GM18499 (cell line): ENCODE data around the gene SPATA4.
A peak's percentile ranks its signal among the peaks of the same experiment; 100 is the strongest.
"Not testable (repeated sequence)": the region's sequence is repeated elsewhere in the genome, so short reads cannot be mapped to it uniquely, and the experiment has no call there.

Source experiments
- ATAC-seq: cut with Tn5 transposase; IDR thresholded peaks from one replicate; pipeline ENCODE4 v1.9.1; 2021; ENCODE audit warnings: moderate number of reproducible peaks; ENCODE audit not compliant: insufficient read depth, unreplicated experiment

Gene SPATA4

GRCh38 chr4:176195184-176195978, at the start of gene SPATA4:
SPATA4 (minus strand) TSS chr4:176195585; CDS start chr4:176195562, 23 bp downstream.
- ATAC-seq, result peak; percentile 96

DNA sequence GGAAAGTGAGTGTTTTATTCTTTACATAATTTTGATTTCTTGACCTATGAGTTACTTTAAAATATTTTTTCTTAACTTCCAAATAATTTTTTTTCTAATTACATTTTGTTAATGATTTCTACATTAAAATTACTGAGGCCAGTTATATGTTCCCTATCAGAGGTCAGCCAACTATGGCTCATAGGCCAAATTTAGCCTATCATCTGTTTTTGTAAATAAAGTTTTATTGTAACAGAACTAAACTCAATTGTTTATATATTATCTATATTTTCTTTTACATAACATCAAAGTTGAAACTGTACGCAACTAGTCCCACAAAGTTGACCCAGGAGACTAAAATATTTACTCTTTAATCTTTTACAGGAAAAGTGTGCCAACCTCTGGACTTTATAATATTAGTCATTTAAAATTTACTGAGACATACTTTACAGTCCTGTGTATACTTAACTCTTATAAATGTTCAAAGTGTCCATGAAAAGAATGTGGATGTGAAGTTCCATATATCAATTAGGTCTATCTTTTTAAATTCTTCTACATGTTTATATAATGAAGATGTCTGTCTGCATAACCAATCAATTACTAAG, 47.5 kb upstream of the SPATA4 start:
- ATAC-seq, result no peak

- ATAC-seq, result no peak
Measured at GRCh38 chr4:176241703-176242102, 46.3 kb upstream of the SPATA4 start.

- no peak for ATAC-seq
Measured at GRCh38 chr4:176238826-176239225, 43.4 kb upstream of the SPATA4 start.

DNA sequence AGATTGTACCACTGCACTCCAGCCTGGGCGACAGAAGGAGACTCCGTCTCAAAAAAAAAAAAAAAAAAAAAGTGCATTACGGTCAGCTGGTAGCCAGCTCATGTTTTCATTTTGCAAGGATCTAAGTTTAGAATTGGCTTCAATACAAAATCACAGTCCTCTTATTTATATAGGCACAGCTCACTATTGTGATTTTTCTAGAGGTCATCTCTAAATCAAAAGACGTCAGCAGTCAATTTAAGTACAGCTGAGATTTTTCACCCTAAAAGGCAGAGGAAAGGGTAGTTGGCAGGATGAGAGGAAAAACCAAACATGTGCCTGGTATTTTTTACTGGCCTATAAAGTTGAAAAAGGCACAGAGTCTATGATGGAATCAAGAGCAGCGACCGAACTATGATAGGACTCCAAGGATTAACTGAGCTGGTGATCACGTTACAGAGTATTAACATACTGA, 42.8 kb upstream of the SPATA4 start:
- no peak for ATAC-seq

- no peak for ATAC-seq
Measured at GRCh38 chr4:176236946-176237345, 41.6 kb upstream of the SPATA4 start.

GRCh38 chr4:176230836-176231235, 35.5 kb upstream of the SPATA4 start:
- no peak for ATAC-seq

GRCh38 chr4:176229645-176230044, 34.3 kb upstream of the SPATA4 start:
- no peak for ATAC-seq

DNA sequence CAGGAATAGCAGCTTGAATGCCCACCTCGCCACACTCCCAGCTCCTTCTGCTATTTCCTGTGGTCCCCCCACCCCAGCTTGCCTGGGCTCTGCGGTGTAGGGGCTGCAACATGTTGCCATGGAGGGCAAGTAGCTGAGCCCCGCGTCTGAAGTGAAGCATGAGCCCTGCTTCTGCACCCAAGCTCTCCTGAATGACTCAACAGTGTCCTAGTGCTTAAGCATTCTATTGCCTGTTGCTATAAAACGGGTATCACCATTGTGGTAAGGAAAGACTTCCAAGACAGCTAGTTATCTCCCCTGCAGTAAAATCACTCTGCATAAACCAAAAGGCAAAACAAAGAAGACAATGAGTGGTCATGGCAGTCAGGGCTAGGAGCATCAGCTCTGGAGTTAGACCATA, 31.4 kb upstream of the SPATA4 start:
- no peak for ATAC-seq

- no peak for ATAC-seq
Measured at GRCh38 chr4:176223561-176223960, 28.2 kb upstream of the SPATA4 start.

GRCh38 chr4:176222149-176222548, 26.8 kb upstream of the SPATA4 start:
- no peak for ATAC-seq

GRCh38 chr4:176217510-176217909, 22.1 kb upstream of the SPATA4 start:
- ATAC-seq, result no peak

DNA sequence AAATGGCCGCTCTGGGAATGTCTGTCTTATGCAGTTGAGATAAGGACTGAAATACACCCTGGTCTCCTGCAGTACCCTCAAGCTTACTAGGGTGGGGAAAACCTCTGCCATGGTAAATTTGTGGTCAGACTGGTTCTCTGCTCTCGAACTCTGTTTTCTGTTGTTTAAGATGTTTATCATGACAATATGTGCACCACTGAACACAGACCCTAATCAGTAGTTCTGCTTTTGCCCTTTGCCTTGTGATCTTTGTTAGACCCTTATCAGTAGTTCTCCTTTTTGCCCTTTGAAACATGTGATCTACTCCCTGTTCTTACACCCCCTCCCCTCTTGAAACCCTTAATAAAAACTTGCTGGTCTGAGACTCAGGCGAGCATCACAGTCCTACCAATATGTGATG, 17.0 kb upstream of the SPATA4 start:
- ATAC-seq, result not testable (repeated sequence)

DNA sequence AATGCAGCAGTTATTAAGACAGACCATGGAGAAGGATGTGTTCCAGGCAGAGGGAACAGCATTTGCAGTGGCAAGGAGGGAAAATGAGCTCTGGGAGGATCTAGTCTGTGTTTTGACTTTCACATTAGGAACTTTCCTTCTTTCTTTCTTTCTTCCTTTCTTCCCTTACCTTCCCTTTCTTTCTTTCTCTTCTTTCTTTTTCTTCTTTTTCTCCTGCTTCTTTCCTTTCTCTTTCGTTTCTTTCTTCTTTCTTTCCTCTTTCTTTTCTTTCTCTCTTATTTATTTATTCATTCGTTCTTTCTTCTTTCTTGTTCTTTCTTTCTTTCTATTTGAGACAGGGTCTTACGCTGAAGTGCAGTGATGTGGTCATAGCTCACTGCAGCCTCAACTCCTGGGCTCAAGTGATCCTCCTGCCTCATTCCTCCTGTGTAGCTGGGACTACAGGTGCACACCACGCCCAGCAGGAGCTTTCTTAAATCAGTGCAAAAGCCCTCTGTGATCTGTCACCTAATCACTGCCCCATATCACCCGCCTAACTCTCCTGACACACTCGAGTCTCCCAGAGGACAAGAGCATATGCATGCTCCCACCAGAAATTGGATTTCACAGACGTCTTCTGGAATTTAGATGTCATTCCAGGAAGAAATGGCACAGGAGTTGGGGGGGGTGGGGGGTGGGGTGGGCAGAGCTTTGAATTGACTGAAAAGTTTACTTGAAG, 15.4 kb upstream of the SPATA4 start:
- ATAC-seq, result no peak

- no peak for ATAC-seq
Measured at GRCh38 chr4:176210101-176210500, 14.7 kb upstream of the SPATA4 start.

DNA sequence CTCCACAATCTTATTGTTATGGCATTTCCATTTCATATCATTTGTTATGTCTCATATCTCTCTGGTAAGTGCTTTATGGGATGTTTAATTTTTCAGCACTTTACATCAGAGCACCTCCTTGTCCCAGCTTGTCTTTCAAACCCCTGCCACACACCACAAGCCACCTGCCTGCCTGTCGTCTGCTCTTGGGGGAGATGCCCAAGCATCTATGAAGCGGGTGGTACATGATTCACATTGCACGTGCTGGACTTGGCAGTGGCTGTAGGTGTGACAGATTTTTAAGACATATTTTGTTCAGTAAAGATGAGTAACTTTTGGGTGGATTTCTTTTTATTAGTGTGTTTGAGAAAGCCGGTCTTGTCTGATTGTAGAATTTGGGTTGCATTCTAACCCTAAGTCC, 14.2 kb upstream of the SPATA4 start:
- no peak for ATAC-seq

- ATAC-seq, result no peak
Measured at GRCh38 chr4:176207839-176208238, 12.5 kb upstream of the SPATA4 start.

- no peak for ATAC-seq
Measured at GRCh38 chr4:176205299-176205698, 9.9 kb upstream of the SPATA4 start.

- ATAC-seq, result no peak
Measured at GRCh38 chr4:176198316-176198903, 3.0 kb upstream of the SPATA4 start.

GRCh38 chr4:176193938-176194337, 1.4 kb downstream of the SPATA4 start:
- no peak for ATAC-seq

GRCh38 chr4:176193126-176193525, 2.3 kb downstream of the SPATA4 start:
- no peak for ATAC-seq
